Activated T-helper 2 cell treated with anti-CD3 and anti-CD28 coated beads, Interferon-gamma antibody, Interleukin-2, Interleukin-4, amounts not matched to agents 10 μg/mL and 5 μg/mL and 100 μg/mL, durations not matched to agents 14 hours and 24 hours and 36 hours (primary cell): ENCODE measurements around the gene ZBTB22. TPM values are rescaled to one million over a fixed set of nuclear protein-coding genes. Genes with fewer than 3 reads are reported as not detected.
"Not testable (repeated sequence)": the region's sequence is repeated elsewhere in the genome, so short reads cannot be mapped to it uniquely, and the experiment has no call there.

Experiments
- DNase-seq: peaks from one replicate; pipeline ENCODE4 v3.0.0; 2021; ENCODE audit warnings: low spot score
- H3K27ac Mint-ChIP-seq: one replicate; pipeline ENCODE4 v1.8.0; 2021; ENCODE audit warnings: mixed read lengths
- H3K27me3 Mint-ChIP-seq: one replicate; pipeline ENCODE4 v1.8.0; 2021; ENCODE audit warnings: low read depth, mixed read lengths
- H3K36me3 Mint-ChIP-seq: one replicate; pipeline ENCODE4 v1.8.0; 2021; ENCODE audit warnings: low read depth, mixed read lengths
- H3K4me1 Mint-ChIP-seq: one replicate; pipeline ENCODE4 v1.8.0; 2021; ENCODE audit warnings: low read depth, mixed read lengths
- H3K4me3 Mint-ChIP-seq: one replicate; pipeline ENCODE4 v1.8.0; 2021; ENCODE audit warnings: low read depth, mild to moderate bottlenecking, moderate library complexity, mixed read lengths
- H3K9me3 Mint-ChIP-seq: one replicate; pipeline ENCODE4 v1.8.0; 2021; ENCODE audit warnings: mixed read lengths
- intact Hi-C: fragments of 100-400 bp; cut with micrococcal nuclease; formaldehyde crosslinking; loops from one replicate; pipeline ENCODE4 v1.15.1; 2023
- total RNA-seq: library from RNA; stranded (reverse); gene quantifications from 2 replicates; pipeline ENCODE4 v1.2.3, GENCODE V29; 2022

ZBTB22 gene
- total RNA-seq = 10.9 and 14.4 TPM in 2 replicates

- H3K27me3 Mint-ChIP-seq = no peaks in the 10 kb centered on the region
- H3K9me3 Mint-ChIP-seq = no peaks in the 10 kb centered on the region
- H3K4me1 Mint-ChIP-seq = peaks cover 52% of the 10 kb centered on the region
- DNase-seq = peak; percentile 95
- H3K27ac Mint-ChIP-seq = peak within 1 kb of the TSS; percentile 97
- intact Hi-C loops = loop anchor here (2.0 to 10.0 kb wide), 2 partner anchors 101 to 463 kb away; partner anchors contain the start of genes CUTA, PSMB9 and TAP1
- peak within 1 kb of the TSS; percentile 99 for H3K4me3 Mint-ChIP-seq
- H3K36me3 Mint-ChIP-seq = peaks cover 69% of the 10 kb centered on the region
Measured at GRCh38 chr6:33317669-33318425, at the start of gene ZBTB22. Gene ZBTB22 (minus strand): TSS chr6:33317744. CDS start chr6:33316916, 828 bp downstream.

DNA sequence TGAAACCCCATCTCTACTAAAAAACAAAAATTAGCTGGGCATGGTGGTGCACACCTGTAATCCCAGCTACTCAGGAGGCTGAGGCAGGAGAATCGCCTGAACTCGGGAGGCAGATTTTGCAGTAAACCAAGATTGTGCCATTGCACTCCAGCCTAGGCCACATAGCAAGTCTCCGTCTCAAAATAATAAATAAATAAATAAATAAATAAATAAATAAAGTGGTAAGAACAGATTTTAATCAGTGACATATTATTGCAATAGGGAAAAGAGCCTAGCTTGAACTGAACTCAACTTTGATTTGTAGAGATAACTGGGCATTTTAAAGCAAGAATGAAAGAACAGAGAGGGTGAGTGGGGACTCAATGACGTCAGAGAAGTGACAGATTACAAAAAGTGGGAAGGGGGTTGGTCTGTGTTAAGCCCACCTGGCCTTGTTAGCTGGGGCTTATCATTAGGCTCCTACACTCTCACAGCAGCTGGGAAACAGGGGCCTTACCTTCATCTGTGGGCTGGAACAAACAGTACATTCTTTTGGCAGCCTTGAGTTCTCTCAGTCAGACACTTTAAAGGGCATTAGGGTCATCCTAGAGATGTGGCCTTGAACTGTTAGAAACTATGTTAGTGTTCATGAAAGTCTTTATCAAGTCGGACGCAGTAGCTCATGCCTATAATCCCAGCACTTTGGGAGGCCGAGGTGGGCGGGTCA, 49.6 kb upstream of the ZBTB22 start:
- no peak for DNase-seq
- intact Hi-C loops = no loop called here
- no peaks in the 10 kb centered on the region for H3K36me3 Mint-ChIP-seq
- no peak overlapping the region for H3K27ac Mint-ChIP-seq
- H3K9me3 Mint-ChIP-seq = no peaks in the 10 kb centered on the region
- no peaks in the 10 kb centered on the region for H3K27me3 Mint-ChIP-seq
- H3K4me1 Mint-ChIP-seq = peaks cover 4% of the 10 kb centered on the region
- H3K4me3 Mint-ChIP-seq = no peak overlapping the region

GRCh38 chr6:33365206-33365971, 47.8 kb upstream of the ZBTB22 start:
- DNase-seq, intact Hi-C loops, H3K9me3 Mint-ChIP-seq, H3K27ac Mint-ChIP-seq, H3K4me3 Mint-ChIP-seq, H3K27me3 Mint-ChIP-seq, H3K36me3 Mint-ChIP-seq, H3K4me1 Mint-ChIP-seq: not testable (repeated sequence)

DNA sequence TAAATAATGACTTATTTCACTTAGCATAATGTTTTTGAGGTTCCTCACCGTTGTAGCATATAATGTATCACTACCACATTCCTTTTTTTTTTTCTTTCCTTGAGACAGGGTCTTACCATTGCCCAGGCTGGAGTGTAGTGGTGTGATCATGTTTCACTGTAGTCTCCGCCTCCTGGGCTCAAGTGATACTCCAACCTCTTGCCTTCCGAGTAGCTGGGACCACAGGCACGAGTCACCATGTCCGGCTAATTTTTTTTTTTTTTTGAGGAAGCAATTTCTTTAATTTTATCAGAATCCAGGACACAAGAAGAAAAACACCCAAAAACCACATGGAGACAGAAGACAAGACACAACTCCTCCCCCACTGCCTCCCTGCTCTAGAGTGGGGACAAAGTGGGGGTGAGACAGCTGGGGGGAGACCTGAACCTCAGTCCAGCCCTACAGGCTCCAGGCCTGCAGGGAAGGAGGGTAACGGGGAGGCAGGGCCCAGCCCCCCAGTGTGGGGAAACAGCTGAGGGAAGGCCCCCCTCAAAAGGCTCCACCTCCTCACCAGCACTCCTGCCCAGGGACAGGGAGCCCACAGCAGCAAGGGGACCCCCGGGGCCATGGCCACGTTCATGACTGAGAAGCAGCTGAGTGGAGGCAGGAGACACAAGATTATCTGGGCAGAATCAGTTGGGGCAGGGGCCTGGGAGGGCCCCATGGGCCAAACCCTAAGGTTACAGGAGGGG, 47.1 kb upstream of the ZBTB22 start:
- H3K27me3 Mint-ChIP-seq, DNase-seq, H3K4me3 Mint-ChIP-seq, intact Hi-C loops, H3K4me1 Mint-ChIP-seq, H3K9me3 Mint-ChIP-seq, H3K36me3 Mint-ChIP-seq: not testable (repeated sequence)
- peak overlapping the region; percentile 84 for H3K27ac Mint-ChIP-seq

- peaks cover 12% of the 10 kb centered on the region for H3K27me3 Mint-ChIP-seq
- H3K4me3 Mint-ChIP-seq, H3K4me1 Mint-ChIP-seq, H3K36me3 Mint-ChIP-seq, DNase-seq, intact Hi-C loops, H3K9me3 Mint-ChIP-seq, H3K27ac Mint-ChIP-seq: not testable (repeated sequence)
Measured at GRCh38 chr6:33363486-33363885, 45.9 kb upstream of the ZBTB22 start.

DNA sequence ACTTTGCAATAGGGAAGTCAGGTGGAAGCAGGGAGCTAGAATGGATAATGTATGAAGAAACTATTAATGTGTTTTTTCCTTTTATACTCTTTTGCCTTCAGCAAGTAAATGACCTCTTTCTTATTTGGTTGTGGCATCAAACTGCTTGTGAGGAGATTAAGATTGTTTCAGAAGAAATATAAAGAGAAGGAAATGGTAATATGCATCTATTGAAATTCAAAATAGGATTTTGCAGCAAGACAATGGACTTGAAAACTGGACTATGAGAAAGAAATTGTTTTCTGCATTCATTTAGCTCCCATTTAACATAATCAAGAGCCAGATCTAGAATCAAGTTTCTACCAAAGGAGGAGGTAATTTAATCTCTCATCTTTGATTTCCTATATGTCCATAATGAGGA, 41.8 kb upstream of the ZBTB22 start:
- DNase-seq = no peak
- no peak overlapping the region for H3K4me3 Mint-ChIP-seq
- peaks cover 14% of the 10 kb centered on the region for H3K27me3 Mint-ChIP-seq
- peaks cover under 1% of the 10 kb centered on the region for H3K4me1 Mint-ChIP-seq
- no peaks in the 10 kb centered on the region for H3K36me3 Mint-ChIP-seq
- intact Hi-C loops = no loop called here
- no peak overlapping the region for H3K27ac Mint-ChIP-seq
- H3K9me3 Mint-ChIP-seq = no peaks in the 10 kb centered on the region

DNA sequence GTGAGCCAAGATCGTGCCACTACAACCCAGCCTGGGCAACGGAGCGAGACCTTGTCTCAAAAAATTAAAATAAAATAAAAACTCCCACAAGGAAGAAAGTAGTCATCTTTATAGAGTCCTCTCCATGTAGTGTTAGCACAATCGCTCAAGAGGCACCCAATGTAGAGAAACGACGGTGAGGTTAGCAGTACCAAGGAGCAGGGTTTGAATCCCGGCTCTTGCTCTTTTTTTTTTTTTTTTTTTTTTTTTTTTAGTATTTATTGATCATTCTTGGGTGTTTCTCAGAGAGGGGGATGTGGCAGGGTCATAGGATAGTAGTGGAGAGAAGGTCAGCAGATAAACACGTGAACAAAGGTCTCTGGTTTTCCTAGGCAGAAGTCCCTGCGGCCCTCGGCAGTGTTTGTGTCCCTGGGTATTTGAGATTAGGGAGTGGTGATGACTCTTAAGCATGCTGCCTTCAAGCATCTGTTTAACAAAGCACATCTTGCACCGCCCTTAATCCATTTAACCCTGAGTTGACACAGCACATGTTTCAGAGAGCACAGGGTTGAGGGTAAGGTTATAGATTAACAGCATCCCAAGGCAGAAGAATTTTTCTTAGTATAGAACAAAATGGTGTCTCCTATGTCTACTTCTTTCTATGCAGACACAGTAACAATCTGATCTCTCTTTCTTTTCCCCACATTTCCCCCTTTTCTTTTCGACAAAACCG, 39.8 kb upstream of the ZBTB22 start:
- H3K36me3 Mint-ChIP-seq, H3K27ac Mint-ChIP-seq, H3K9me3 Mint-ChIP-seq, intact Hi-C loops, DNase-seq, H3K4me1 Mint-ChIP-seq, H3K4me3 Mint-ChIP-seq: not testable (repeated sequence)
- peaks cover 22% of the 10 kb centered on the region for H3K27me3 Mint-ChIP-seq

- intact Hi-C loops = no loop called here
- H3K9me3 Mint-ChIP-seq = no peaks in the 10 kb centered on the region
- H3K4me1 Mint-ChIP-seq = no peaks in the 10 kb centered on the region
- no peaks in the 10 kb centered on the region for H3K36me3 Mint-ChIP-seq
- no peak overlapping the region for H3K4me3 Mint-ChIP-seq
- DNase-seq = no peak
- peaks cover 22% of the 10 kb centered on the region for H3K27me3 Mint-ChIP-seq
- H3K27ac Mint-ChIP-seq = no peak overlapping the region
Measured at GRCh38 chr6:33356295-33356694, 38.8 kb upstream of the ZBTB22 start.

DNA sequence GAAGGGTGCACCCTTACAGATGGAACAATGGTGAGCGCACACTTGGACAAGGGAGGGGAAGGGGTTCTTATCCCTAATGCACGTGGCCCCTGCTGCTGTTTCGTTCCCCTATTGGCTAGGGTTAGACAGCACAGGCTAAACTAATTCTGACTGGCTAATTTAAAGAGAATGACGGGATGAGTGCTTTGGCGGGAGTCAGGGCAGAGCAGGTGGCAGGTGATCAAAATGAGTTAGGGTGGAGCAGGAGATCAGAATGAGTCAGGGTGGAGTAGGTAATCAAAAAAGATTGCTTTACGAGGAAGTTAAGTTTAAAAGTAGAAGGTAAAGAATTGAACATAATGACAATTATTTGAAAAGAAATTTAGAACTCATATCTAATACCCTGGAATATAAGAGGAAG, 38.3 kb upstream of the ZBTB22 start:
- H3K27ac Mint-ChIP-seq, H3K4me3 Mint-ChIP-seq, DNase-seq, H3K4me1 Mint-ChIP-seq, H3K9me3 Mint-ChIP-seq, intact Hi-C loops, H3K36me3 Mint-ChIP-seq: not testable (repeated sequence)
- H3K27me3 Mint-ChIP-seq = peaks cover 20% of the 10 kb centered on the region

- intact Hi-C loops = loop anchor here (5.0 to 10.0 kb wide), 2 partner anchors 36 to 743 kb away; partner anchors contain the start of gene TAPBP
- Mint-ChIP-seq H3K9me3 (no peaks in the 10 kb centered on the region), H3K27ac (no peak overlapping the region), H3K4me1 (peaks cover 24% of the 10 kb centered on the region), H3K4me3 (no peak overlapping the region), H3K27me3 (peaks cover 5% of the 10 kb centered on the region), H3K36me3 (no peaks in the 10 kb centered on the region)
- DNase-seq = no peak
Measured at GRCh38 chr6:33347816-33348215, 30.3 kb upstream of the ZBTB22 start.

DNA sequence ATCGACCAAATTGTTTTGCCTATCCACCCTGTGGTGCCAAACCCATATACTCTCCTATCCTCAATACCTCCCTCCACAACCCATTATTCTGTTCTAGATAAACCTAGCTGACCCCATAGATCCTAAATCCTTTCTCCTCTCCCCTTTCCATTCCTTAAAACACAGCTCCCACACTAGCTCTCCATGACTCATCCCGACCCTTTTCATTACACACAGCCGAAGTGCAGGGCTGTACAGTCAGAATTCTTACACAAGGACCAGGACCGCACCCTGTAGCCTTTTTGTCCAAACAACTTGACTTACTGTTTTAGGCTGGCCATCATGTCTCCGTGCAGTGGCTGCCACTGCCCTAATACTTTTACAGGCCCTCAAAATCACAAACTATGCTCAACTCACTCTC, 29.4 kb upstream of the ZBTB22 start:
- H3K27ac Mint-ChIP-seq, H3K36me3 Mint-ChIP-seq, DNase-seq, H3K9me3 Mint-ChIP-seq, H3K27me3 Mint-ChIP-seq, H3K4me3 Mint-ChIP-seq: not testable (repeated sequence)
- intact Hi-C loops = loop anchor here (5.0 to 10.0 kb wide), 2 partner anchors 35 to 742 kb away; partner anchors contain the start of gene TAPBP
- peaks cover 24% of the 10 kb centered on the region for H3K4me1 Mint-ChIP-seq
